BLaER1 (cell line): ENCODE data around the gene ICOS.
"Not testable (repeated sequence)": the region's sequence is repeated elsewhere in the genome, so short reads cannot be mapped to it uniquely, and the experiment has no call there.

Source experiments
- H3K27ac ChIP-seq: shearing (Covaris generic); formaldehyde crosslinking; 2 replicates; pipeline ENCODE4 v1.8.1; 2022
- H3K27me3 ChIP-seq: shearing (Covaris generic); formaldehyde crosslinking; 2 replicates; pipeline ENCODE4 v1.8.1; 2022
- H3K36me3 ChIP-seq: shearing (Covaris generic); formaldehyde crosslinking; 2 replicates; pipeline ENCODE4 v1.8.1; 2022
- H3K4me1 ChIP-seq: shearing (Covaris generic); formaldehyde crosslinking; 2 replicates; pipeline ENCODE4 v1.8.1; 2022
- H3K4me2 ChIP-seq: shearing (Covaris generic); formaldehyde crosslinking; 2 replicates; pipeline ENCODE4 v1.8.1; 2022
- H3K4me3 ChIP-seq: shearing (Covaris generic); formaldehyde crosslinking; 2 replicates; pipeline ENCODE4 v1.8.1; 2022
- H3K9ac ChIP-seq: shearing (Covaris generic); formaldehyde crosslinking; 2 replicates; pipeline ENCODE4 v1.8.1; 2022
- H3K9me3 ChIP-seq: shearing (Covaris generic); formaldehyde crosslinking; 2 replicates; pipeline ENCODE4 v1.8.1; 2022
- H4K20me1 ChIP-seq: shearing (Covaris generic); formaldehyde crosslinking; 2 replicates; pipeline ENCODE4 v1.8.1; 2022
- Cebpa-rat ChIP-seq: shearing (Covaris generic); IDR thresholded peaks from 2 replicates; pipeline ENCODE4 v1.8.1; 2022

ICOS gene

DNA sequence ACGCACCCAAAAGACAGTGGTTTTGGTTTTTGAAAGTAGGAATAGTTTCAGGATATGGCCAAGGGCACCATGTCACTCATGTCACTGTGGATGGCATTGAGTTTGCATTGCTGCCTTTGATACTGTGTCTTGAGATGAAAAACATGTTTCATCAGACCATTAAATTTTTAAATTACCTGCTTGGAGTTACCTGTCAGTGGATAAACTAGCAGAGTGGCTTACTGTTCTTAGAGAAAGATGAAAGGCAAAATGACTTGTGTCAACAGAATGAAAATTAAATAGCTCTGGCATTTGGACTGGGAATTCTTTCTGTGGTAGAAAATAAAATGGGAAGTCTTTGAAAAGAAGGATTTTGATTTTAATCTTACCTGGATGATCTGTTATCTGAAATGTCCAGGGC is 386 bp downstream of the ICOS start:
- H3K27ac ChIP-seq = no peak overlapping the region
- H3K27me3 ChIP-seq = no peaks in the 10 kb centered on the region
- H3K4me2 ChIP-seq = no peak overlapping the region
- no peaks in the 10 kb centered on the region for H3K36me3 ChIP-seq
- H3K4me3 ChIP-seq = no peak overlapping the region
- no peaks in the 10 kb centered on the region for H4K20me1 ChIP-seq
- no peak overlapping the region for H3K9ac ChIP-seq
- H3K9me3 ChIP-seq = no peaks in the 10 kb centered on the region
- no peaks in the 10 kb centered on the region for H3K4me1 ChIP-seq
- no peak for TF ChIP-seq Cebpa-rat

DNA sequence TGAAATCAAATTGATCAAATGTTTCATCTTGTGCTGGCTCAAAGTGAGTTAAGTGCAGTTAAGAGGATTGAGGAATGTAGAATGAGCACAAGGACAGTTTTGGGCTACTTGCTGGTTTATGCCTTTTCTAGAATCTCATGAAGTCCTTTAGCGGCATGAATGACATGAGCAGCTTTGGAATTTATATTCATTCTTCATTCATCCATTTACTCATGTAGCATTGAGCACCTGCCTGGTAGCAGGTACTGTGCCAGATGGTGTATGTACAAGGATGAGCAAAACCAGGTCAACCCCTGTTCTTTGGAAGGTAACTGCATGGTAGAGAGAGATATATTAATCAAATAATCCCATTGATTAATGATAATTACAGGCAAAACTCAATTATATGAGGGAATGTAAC is 1.2 kb downstream of the ICOS start:
- no peak overlapping the region for H3K27ac ChIP-seq
- H3K36me3 ChIP-seq = no peaks in the 10 kb centered on the region
- H3K4me3 ChIP-seq = no peak overlapping the region
- TF ChIP-seq Cebpa-rat = no peak
- no peak overlapping the region for H3K9ac ChIP-seq
- H4K20me1 ChIP-seq = no peaks in the 10 kb centered on the region
- H3K4me2 ChIP-seq = no peak overlapping the region
- H3K27me3 ChIP-seq = no peaks in the 10 kb centered on the region
- H3K9me3 ChIP-seq = no peaks in the 10 kb centered on the region
- no peaks in the 10 kb centered on the region for H3K4me1 ChIP-seq

DNA sequence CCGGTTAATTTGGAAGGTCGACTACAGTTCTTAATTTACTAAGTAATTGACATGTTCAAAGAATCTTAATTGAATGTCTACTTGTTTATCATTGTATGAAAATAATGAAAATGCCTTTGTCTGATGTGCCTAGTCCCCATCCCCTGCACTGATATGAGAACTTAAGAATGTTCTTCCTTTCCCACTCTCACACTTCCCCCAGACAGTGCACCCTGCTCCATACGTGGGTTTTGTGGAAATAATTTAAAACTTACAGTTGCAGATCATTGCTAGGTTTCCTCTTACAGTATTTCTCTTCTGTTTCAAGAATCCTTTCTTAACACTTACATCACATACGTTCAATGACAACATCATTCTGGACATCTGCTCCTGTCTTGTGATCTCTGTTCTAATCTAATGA is 3.5 kb downstream of the ICOS start:
- Histone ChIP-seq H3K27ac (no peak overlapping the region), H3K4me2 (no peak overlapping the region), H3K4me1 (no peaks in the 10 kb centered on the region), H3K36me3 (no peaks in the 10 kb centered on the region), H3K9me3 (no peaks in the 10 kb centered on the region; the same call in 1 of the 2 replicates), H3K9ac (no peak overlapping the region), H3K4me3 (no peak overlapping the region), H3K27me3 (no peaks in the 10 kb centered on the region), H4K20me1 (no peaks in the 10 kb centered on the region)
- no peak for TF ChIP-seq Cebpa-rat

DNA sequence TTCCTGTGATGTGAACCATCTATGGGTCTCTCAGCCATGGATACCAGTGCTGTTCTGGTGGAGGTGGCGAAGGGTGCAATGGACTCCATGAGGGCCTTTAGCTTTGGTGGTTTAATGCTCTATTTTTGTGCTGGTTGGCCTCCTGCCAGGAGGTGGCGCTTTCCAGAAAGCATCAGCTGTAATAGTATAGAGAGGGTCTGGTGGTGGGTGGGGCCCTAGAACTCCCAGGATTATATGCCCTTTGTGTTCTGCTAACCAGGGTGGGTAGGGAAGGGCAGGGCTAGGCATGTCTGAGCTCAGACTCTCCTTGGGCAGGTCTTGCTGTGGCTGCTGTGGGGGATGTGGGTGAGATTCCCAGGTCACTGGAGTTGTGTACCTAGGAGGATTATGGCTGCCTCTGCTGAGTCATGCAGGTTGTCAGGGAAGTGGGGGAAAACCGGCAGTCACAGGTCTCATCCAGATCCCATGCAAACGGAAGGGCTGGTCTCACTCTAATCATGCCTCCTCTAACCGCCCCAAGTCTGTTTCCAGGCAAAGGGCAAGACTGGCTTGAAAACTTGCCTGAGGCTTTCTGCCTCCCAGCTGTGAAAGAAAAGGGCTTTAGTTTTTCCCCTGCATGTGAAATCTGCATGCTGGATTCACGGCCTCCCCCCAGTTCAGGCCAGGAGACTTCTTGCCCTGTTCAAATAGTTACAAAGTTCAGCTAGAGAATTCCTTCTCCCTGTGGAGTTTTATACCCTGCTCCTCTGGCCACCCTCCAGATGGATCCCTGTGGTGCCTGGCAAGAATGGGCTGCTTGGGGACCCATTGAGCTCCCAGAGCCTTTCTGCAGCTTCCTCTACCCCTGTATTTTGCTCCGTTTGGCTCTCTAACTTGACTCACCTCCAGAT is 7.2 kb downstream of the ICOS start:
- not testable (repeated sequence) for H3K4me1 ChIP-seq

DNA sequence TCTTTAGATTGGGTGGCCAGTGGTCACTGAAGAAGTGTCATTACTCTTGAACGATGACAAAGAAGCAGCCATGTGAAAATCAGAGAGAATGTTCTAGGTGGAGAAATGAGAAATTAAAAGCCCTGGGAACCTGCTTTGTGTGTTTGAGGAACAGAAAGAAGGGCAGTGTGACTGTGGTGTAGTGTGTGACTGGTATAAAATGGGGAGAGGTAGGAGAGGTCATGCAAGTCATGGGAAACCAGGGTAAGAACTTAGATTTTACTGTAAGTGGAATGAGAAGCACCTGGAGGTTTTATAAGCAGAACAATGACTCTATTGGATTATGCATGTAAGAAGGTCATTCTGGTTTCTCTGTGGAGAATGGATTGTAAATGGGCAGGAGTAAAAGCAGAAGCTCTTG is 12.2 kb downstream of the ICOS start:
- H4K20me1 ChIP-seq = no peaks in the 10 kb centered on the region
- no peak overlapping the region for H3K9ac ChIP-seq
- H3K4me3 ChIP-seq = no peak overlapping the region
- peaks cover 13% of the 10 kb centered on the region for H3K4me1 ChIP-seq
- H3K27ac ChIP-seq = no peak overlapping the region
- H3K36me3 ChIP-seq = no peaks in the 10 kb centered on the region
- no peak overlapping the region for H3K4me2 ChIP-seq
- no peaks in the 10 kb centered on the region; the same call in 1 of the 2 replicates for H3K9me3 ChIP-seq
- no peak for TF ChIP-seq Cebpa-rat
- H3K27me3 ChIP-seq = no peaks in the 10 kb centered on the region

More for the DNA sequence above, 7.2 kb downstream of the ICOS start:
- not testable (repeated sequence) for H3K27ac ChIP-seq, H3K4me2 ChIP-seq, H3K4me3 ChIP-seq, H3K27me3 ChIP-seq, H3K36me3 ChIP-seq, H4K20me1 ChIP-seq, H3K9ac ChIP-seq, H3K9me3 ChIP-seq

DNA sequence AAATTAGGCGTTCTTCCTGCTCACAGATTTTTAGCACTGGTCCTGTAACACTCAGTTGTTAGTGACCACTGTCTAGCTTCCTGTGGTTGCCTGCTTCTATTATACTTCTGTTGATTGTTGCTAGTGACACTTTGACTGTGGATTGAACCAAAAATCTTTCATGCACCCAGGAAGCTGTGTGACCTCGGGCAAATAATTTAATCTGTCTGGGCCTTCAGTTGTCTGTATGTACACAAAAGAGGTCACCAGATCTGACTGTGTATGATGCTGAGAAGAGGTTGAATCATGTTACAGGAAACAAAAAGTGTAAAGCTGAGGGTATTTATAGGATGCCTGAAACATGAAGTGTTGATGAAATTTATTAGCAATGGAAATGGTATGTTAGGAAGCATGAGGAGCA is 12.7 kb downstream of the ICOS start:
- H3K9ac ChIP-seq = no peak overlapping the region
- H3K4me1 ChIP-seq = peaks cover 13% of the 10 kb centered on the region
- no peaks in the 10 kb centered on the region for H3K36me3 ChIP-seq
- H3K4me3 ChIP-seq = no peak overlapping the region
- H3K4me2 ChIP-seq = no peak overlapping the region
- TF ChIP-seq Cebpa-rat = no peak
- H3K27ac ChIP-seq = no peak overlapping the region
- H3K27me3 ChIP-seq = no peaks in the 10 kb centered on the region
- H3K9me3 ChIP-seq = no peaks in the 10 kb centered on the region
- no peaks in the 10 kb centered on the region for H4K20me1 ChIP-seq

DNA sequence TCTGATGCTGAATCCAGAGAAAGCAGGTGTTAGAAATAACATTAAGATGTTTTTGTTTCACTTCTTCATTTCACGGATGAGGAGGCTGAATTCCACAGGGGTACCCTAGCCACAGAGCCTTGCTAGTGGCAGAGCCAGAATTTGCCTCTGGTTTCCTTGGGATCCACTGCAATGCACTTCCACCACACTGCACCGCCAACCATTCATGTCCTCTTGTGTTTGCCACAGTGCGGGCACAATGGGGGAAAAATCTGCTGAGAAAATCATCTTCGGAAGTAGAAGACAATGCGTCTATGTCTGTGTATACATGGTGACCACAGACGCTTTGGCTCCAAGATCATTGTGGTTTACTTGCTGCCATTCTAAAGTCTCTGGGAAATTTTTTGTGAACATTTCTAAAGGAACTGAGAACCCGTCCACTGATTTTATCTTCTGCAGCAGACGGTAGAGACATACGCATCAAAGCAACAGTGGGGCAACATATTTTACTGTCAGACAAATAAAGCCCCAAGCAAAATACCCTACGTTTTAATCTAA is 14.9 kb downstream of the ICOS start:
- Histone ChIP-seq H3K9me3 (no peaks in the 10 kb centered on the region), H3K27me3 (no peaks in the 10 kb centered on the region), H4K20me1 (no peaks in the 10 kb centered on the region), H3K9ac (no peak overlapping the region), H3K4me1 (peaks cover 13% of the 10 kb centered on the region), H3K4me2 (peak overlapping the region; percentile 49), H3K27ac (no peak overlapping the region), H3K36me3 (no peaks in the 10 kb centered on the region), H3K4me3 (no peak overlapping the region)
- TF ChIP-seq Cebpa-rat = no peak

DNA sequence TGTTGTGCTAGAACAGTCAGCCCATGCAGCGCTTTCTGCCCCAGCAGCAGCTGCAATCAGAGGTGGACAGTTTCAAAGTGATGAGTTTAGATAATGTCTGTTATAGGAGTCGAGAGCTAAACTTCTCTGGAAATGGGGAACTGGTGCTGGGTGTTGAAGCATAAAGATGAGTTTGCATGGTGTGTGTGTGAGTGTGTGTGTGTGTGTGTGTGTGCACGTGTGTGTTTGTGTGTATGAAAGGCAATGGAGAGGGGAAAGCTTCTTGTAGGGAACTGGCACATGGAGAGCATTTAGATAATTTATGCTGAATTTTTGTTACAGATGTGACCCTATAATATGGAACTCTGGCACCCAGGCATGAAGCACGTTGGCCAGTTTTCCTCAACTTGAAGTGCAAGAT is 22.7 kb downstream of the ICOS start:
- Histone ChIP-seq H3K36me3 (no peaks in the 10 kb centered on the region), H3K4me3 (no peak overlapping the region), H4K20me1 (no peaks in the 10 kb centered on the region), H3K27me3 (no peaks in the 10 kb centered on the region), H3K9me3 (no peaks in the 10 kb centered on the region), H3K4me2 (no peak overlapping the region), H3K4me1 (no peaks in the 10 kb centered on the region), H3K9ac (no peak overlapping the region), H3K27ac (no peak overlapping the region)
- no peak for TF ChIP-seq Cebpa-rat

DNA sequence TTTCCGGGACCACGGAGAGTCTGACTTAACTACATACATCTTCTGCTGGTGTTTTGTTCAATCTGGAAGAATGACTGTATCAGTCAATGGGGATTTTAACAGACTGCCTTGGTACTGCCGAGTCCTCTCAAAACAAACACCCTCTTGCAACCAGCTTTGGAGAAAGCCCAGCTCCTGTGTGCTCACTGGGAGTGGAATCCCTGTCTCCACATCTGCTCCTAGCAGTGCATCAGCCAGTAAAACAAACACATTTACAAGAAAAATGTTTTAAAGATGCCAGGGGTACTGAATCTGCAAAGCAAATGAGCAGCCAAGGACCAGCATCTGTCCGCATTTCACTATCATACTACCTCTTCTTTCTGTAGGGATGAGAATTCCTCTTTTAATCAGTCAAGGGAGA is 23.1 kb downstream of the ICOS start:
- Histone ChIP-seq H3K36me3 (no peaks in the 10 kb centered on the region), H3K27ac (no peak overlapping the region), H3K4me3 (no peak overlapping the region), H3K27me3 (no peaks in the 10 kb centered on the region), H3K4me2 (no peak overlapping the region), H4K20me1 (no peaks in the 10 kb centered on the region), H3K9me3 (no peaks in the 10 kb centered on the region), H3K4me1 (no peaks in the 10 kb centered on the region), H3K9ac (no peak overlapping the region)
- TF ChIP-seq Cebpa-rat = no peak

DNA sequence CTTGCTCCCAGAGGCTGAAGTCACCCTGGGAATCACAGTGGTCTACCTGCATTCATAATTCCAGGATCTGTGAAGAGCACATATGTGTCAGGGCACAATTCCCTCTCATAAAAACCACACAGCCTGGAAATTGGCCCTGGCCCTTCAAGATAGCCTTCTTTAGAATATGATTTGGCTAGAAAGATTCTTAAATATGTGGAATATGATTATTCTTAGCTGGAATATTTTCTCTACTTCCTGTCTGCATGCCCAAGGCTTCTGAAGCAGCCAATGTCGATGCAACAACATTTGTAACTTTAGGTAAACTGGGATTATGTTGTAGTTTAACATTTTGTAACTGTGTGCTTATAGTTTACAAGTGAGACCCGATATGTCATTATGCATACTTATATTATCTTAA is 24.2 kb downstream of the ICOS start:
- H3K27me3 ChIP-seq = no peaks in the 10 kb centered on the region
- no peak overlapping the region for H3K27ac ChIP-seq
- H3K9ac ChIP-seq = no peak overlapping the region
- H3K4me3 ChIP-seq = no peak overlapping the region
- H3K36me3 ChIP-seq = no peaks in the 10 kb centered on the region
- no peaks in the 10 kb centered on the region for H4K20me1 ChIP-seq
- H3K9me3 ChIP-seq = no peaks in the 10 kb centered on the region
- no peak overlapping the region for H3K4me2 ChIP-seq
- TF ChIP-seq Cebpa-rat = no peak
- H3K4me1 ChIP-seq = no peaks in the 10 kb centered on the region

DNA sequence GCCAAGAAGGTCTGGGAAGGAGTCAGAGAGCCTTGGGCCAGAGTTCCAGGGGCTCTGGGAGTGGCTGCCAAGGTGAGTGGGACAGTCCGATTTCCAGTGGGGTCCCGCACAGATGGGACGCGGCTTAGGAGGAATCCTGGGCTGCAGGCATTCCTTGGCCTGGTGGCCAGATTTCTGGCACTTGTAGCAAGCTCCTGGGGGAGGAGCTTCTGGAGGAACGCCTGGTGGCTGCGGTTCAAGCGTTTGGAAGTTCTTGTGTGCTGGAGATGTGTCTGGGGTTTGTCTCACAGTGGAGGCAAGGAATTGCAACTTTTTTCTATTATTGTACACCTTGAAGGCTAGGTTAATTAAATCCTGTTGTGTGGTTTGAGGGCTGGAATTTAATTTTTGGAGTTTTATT is 28.6 kb downstream of the ICOS start:
- not testable (repeated sequence) for H3K4me1 ChIP-seq, H3K4me2 ChIP-seq, H3K27me3 ChIP-seq, H4K20me1 ChIP-seq, H3K4me3 ChIP-seq, H3K9ac ChIP-seq, H3K9me3 ChIP-seq, H3K27ac ChIP-seq, H3K36me3 ChIP-seq
